ENCODE results near the gene DLX5. TPM values are rescaled to one million over a fixed set of nuclear protein-coding genes. Genes with fewer than 3 reads are reported as not detected.

Gene DLX5
- total RNA-seq, 1 experiment from 2014 or later, result not detected

DNA sequence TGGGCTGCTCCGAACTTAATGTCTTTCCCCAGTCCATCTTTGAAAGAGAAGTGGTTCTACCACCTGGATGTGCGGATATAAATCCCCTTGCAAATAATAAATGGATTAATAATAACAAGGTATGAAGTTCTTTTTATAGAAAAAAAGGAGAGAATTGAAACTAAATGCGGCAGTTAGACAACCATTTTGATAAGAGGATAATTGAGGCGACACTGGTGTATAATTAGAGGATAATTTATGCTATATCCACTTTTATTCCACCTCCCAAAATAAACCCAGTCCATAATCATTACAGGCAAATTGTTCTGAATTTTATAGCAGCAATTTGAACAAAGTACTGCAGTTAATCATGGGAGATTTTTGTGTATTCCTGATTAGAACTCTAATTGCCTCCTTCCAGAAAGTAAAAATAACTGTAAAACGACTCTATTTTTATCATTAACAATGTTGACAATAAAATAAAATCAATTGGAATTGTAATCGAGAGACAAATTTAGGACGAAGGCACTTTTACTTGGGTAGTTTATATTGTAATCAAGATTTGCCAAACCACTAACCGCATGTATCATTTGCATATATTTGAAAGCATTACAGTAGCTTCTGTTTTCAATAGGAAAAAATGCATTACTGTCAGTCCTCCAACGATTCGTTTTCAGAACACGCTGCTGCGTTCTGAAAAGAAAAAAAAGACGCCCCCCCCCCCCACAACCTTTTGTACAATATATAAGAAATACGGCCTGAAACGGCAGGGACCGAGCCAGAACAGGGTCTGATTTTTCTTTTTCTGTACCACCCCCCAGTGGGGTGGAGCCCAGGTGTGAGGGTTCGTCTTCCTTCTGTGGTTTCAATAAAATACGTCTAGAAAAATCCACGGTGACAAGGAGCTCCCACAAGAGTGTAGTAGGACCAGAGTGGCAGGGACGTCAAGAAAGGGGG is 20.1 kb downstream of the DLX5 start:
- ChIA-PET POLR2A (interaction anchor here (2.2 to 3.1 kb wide), 2 partner anchors 17 to 23 kb away, joined by 7 to 19 read pairs; no protein-coding TSS in a partner anchor), CTCF (interaction anchor here (1.5 to 3.2 kb wide), 4 partner anchors 12 to 23 kb away, joined by 11 to 31 read pairs (median 18); no protein-coding TSS in a partner anchor)
- Mint-ChIP-seq H3K27me3 (ENCODE audit: low read depth) (peaks cover 97% of the 10 kb centered on the region), H3K4me1 (peaks cover 50% of the 10 kb centered on the region), H3K27ac (no peak overlapping the region), H3K36me3 (peaks cover 3% of the 10 kb centered on the region; the same call in 1 of the 2 replicates), H3K9me3 (no peaks in the 10 kb centered on the region), H3K4me3 (peak overlapping the region; percentile 73)
- no peak for ATAC-seq
- TF ChIP-seq ZNF263 (CRISPR knock-in tag; IDR thresholded peaks at IDR 0.05; ENCODE audit: low read depth), result no peak
- no peak for TF ChIP-seq OVOL2 (CRISPR knock-in tag; IDR thresholded peaks at IDR 0.05; ENCODE audit: borderline replicate concordance)
- TF ChIP-seq, protein P1, sequence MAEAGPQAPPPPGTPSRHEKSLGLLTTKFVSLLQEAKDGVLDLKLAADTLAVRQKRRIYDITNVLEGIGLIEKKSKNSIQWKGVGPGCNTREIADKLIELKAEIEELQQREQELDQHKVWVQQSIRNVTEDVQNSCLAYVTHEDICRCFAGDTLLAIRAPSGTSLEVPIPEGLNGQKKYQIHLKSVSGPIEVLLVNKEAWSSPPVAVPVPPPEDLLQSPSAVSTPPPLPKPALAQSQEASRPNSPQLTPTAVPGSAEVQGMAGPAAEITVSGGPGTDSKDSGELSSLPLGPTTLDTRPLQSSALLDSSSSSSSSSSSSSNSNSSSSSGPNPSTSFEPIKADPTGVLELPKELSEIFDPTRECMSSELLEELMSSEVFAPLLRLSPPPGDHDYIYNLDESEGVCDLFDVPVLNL (CRISPR knock-in tag; IDR thresholded peaks at IDR 0.05; ENCODE audit: borderline replicate concordance, low read depth), result no peak
- TF ChIP-seq, protein P2, sequence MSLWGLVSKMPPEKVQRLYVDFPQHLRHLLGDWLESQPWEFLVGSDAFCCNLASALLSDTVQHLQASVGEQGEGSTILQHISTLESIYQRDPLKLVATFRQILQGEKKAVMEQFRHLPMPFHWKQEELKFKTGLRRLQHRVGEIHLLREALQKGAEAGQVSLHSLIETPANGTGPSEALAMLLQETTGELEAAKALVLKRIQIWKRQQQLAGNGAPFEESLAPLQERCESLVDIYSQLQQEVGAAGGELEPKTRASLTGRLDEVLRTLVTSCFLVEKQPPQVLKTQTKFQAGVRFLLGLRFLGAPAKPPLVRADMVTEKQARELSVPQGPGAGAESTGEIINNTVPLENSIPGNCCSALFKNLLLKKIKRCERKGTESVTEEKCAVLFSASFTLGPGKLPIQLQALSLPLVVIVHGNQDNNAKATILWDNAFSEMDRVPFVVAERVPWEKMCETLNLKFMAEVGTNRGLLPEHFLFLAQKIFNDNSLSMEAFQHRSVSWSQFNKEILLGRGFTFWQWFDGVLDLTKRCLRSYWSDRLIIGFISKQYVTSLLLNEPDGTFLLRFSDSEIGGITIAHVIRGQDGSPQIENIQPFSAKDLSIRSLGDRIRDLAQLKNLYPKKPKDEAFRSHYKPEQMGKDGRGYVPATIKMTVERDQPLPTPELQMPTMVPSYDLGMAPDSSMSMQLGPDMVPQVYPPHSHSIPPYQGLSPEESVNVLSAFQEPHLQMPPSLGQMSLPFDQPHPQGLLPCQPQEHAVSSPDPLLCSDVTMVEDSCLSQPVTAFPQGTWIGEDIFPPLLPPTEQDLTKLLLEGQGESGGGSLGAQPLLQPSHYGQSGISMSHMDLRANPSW (CRISPR knock-in tag; conservative IDR thresholded peaks at IDR 0.05; ENCODE audit: low read depth), result no peak
- TF ChIP-seq, protein P3, sequence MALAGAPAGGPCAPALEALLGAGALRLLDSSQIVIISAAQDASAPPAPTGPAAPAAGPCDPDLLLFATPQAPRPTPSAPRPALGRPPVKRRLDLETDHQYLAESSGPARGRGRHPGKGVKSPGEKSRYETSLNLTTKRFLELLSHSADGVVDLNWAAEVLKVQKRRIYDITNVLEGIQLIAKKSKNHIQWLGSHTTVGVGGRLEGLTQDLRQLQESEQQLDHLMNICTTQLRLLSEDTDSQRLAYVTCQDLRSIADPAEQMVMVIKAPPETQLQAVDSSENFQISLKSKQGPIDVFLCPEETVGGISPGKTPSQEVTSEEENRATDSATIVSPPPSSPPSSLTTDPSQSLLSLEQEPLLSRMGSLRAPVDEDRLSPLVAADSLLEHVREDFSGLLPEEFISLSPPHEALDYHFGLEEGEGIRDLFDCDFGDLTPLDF (CRISPR knock-in tag; IDR thresholded peaks at IDR 0.05), result no peak
- TF ChIP-seq ELF4 (CRISPR knock-in tag; IDR thresholded peaks at IDR 0.05; ENCODE audit: low read depth), result no peak
- TF ChIP-seq, protein P4, sequence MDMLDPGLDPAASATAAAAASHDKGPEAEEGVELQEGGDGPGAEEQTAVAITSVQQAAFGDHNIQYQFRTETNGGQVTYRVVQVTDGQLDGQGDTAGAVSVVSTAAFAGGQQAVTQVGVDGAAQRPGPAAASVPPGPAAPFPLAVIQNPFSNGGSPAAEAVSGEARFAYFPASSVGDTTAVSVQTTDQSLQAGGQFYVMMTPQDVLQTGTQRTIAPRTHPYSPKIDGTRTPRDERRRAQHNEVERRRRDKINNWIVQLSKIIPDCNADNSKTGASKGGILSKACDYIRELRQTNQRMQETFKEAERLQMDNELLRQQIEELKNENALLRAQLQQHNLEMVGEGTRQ (CRISPR knock-in tag; IDR thresholded peaks at IDR 0.05), result no peak
- TF ChIP-seq CREM (CRISPR knock-in tag; IDR thresholded peaks at IDR 0.05), result no peak
- no peak for DNase-seq (ENCODE audit: low spot score)

DNA sequence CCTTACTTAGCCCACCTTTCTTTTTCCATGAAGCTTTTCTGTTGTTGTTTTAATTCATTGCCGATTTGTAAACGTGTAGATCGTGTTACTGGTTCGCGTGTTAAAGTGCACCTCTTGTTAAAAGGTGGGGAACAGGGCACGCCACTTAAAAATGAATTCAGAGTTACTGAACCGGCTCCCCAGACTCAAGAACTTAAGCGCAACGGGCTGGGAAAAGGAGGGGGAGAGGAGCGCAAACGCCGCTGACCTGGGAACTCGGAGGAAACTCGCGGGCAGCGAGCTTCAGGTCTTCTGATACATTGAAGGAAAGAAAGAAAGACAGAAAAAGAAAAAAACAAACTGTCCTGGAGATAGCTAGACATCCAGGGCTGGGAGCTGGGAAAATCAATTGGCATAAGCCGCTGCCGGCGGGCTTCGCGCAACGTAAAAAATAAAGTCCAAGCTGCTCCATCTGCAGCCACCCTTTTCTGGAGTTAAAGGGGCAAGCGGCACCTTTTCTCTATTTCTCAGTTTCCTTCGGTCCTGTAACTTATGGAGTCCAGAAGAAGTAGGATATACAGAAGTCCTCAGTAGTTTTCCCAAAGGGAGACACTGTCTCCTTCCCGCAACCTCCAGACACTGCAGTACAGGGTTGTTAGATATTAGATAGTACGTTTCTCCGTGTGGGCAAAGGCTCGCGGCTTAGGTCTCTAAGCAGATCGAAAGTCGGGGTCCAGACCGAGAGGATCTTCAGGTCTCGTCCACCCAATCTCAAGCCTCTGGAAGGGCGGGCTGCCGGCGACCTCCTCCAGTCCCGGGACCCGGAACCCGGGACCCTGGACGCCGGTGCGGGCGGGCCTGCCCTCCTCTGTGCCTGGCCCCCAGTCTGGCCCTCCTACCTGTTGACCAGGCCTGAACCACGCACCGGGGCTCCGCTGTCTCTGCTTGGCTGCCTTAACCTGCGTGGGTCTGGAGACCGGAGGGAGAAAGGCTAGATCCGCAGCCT is 21.1 kb downstream of the DLX5 start:
- Mint-ChIP-seq H3K4me3 (peak overlapping the region; percentile 24), H3K9me3 (no peaks in the 10 kb centered on the region), H3K27ac (no peak overlapping the region), H3K36me3 (peaks cover 3% of the 10 kb centered on the region; the same call in 1 of the 2 replicates), H3K27me3 (ENCODE audit: low read depth) (peaks cover 97% of the 10 kb centered on the region), H3K4me1 (peaks cover 58% of the 10 kb centered on the region)
- ChIA-PET POLR2A (no interaction called here), CTCF (interaction anchor here (2.4 to 2.8 kb wide), 2 partner anchors 18 to 24 kb away, joined by 11 read pairs; no protein-coding TSS in a partner anchor)
- no peak for ATAC-seq
- no peak for TF ChIP-seq FOXJ3 (CRISPR knock-in tag; IDR thresholded peaks at IDR 0.05; ENCODE audit: borderline replicate concordance)
- TF ChIP-seq ZNF263 (CRISPR knock-in tag; IDR thresholded peaks at IDR 0.05; ENCODE audit: low read depth), result no peak
- no peak for DNase-seq (ENCODE audit: low spot score)
